Common myeloid progenitor, CD34-positive (primary cell): ENCODE data around the gene FUBP1.
A peak's percentile ranks its signal among the peaks of the same experiment; 100 is the strongest.

ENCODE experiments used
- CTCF ChIA-PET: fragments of 350-600 bp; sonication (Branson Sonifier 250); formaldehyde crosslinking; loops from one replicate; lab custom pipeline; 2021; ENCODE audit warnings: antibody characterized with exemption; lab: Charles Lee
- POLR2A ChIA-PET: fragments of 350-600 bp; sonication (Branson Sonifier 250); formaldehyde crosslinking; loops from one replicate; lab custom pipeline; 2021; ENCODE audit warnings: antibody characterized with exemption; lab: Charles Lee
- DNase-seq, 3 donors: peaks; one replicate each; pipeline versions ENCODE4 v3.0.0 to v3.0.0-alpha.2; 2013
- H3K27ac ChIP-seq, 2 experiments: 1 replicate in 1 of 2; 2 replicates in 1 of 2; pipeline ENCODE4 v1.7.0; 2013; ENCODE audit warnings: inconsistent platforms in 2 of 2, low read length in 2 of 2, mild to moderate bottlenecking in 2 of 2, low read depth in 1 of 2, moderate library complexity in 1 of 2; ENCODE audit not compliant: severe bottlenecking in 2 of 2, insufficient read depth in 1 of 2, poor library complexity in 1 of 2
- H3K27me3 ChIP-seq, 5 experiments: replicated peaks in 2 of 5; 1 replicate in 3 of 5; 2 replicates in 2 of 5; pipeline versions ENCODE4 v1.6.1 to v1.7.0; 2013; ENCODE audit warnings: low read length in 4 of 5, mild to moderate bottlenecking in 2 of 5, moderate library complexity in 2 of 5, inconsistent platforms in 1 of 5; ENCODE audit not compliant: insufficient read depth in 5 of 5, control insufficient read depth in 4 of 5
- H3K36me3 ChIP-seq, 4 experiments: 1 replicate in 2 of 4; 2 replicates in 2 of 4; pipeline versions ENCODE4 v1.6.1 to v1.7.0; 2013; ENCODE audit warnings: low read length in 3 of 4, control low read depth in 1 of 4, mild to moderate bottlenecking in 1 of 4; ENCODE audit not compliant: control insufficient read depth in 4 of 4, insufficient read depth in 4 of 4
- H3K4me1 ChIP-seq, 4 experiments: 1 replicate in 3 of 4; 2 replicates in 1 of 4; pipeline versions ENCODE4 v1.6.1 to v1.7.1; 2013; ENCODE audit warnings: low read length in 3 of 4, mild to moderate bottlenecking in 3 of 4, control low read depth in 1 of 4, inconsistent platforms in 1 of 4, moderate library complexity in 1 of 4; ENCODE audit not compliant: control insufficient read depth in 4 of 4, insufficient read depth in 4 of 4; ENCODE audit errors: control extremely low read depth in 1 of 4
- H3K4me3 ChIP-seq, 7 experiments: 1 replicate in 4 of 7; 2 replicates in 3 of 7; pipeline versions ENCODE4 v1.5.1 to v1.7.0; 2013; ENCODE audit warnings: mild to moderate bottlenecking in 7 of 7, low read length in 6 of 7, moderate library complexity in 6 of 7, inconsistent platforms in 2 of 7, low read depth in 2 of 7, control low read depth in 1 of 7; ENCODE audit not compliant: insufficient read depth in 4 of 7, control insufficient read depth in 1 of 7; ENCODE audit errors: extremely low read depth in 1 of 7
- H3K9me3 ChIP-seq, 5 experiments: 1 replicate in 4 of 5; 2 replicates in 1 of 5; pipeline versions ENCODE4 v1.6.1 to v1.7.1; 2013; ENCODE audit warnings: low read length in 4 of 5, mild to moderate bottlenecking in 2 of 5, inconsistent platforms in 1 of 5, low read depth in 1 of 5, moderate library complexity in 1 of 5; ENCODE audit not compliant: control insufficient read depth in 4 of 5, insufficient read depth in 2 of 5; ENCODE audit errors: control extremely low read depth in 1 of 5
- WGBS: methylation state at CpG from one replicate; pipeline ENCODE4 v1.1.5; 2013; ENCODE audit not compliant: insufficient coverage; 5-methylcytosine and 5-hydroxymethylcytosine counted together

Gene FUBP1

GRCh38 chr1:78007677-78008341 lies 28.9 kb upstream of the FUBP1 start:
- Histone ChIP-seq H3K27ac (peak overlapping the region in 1 of 2 experiments; percentile 99), H3K9me3 (no peaks in the 10 kb centered on the region), H3K4me1 (peaks cover 6 to 32% (median 27%) of the 10 kb centered on the region in 4 experiments), H3K4me3 (no peak overlapping the region), H3K36me3 (no peaks in the 10 kb centered on the region), H3K27me3 (no peaks in the 10 kb centered on the region)
- DNase-seq = no peak
- CTCF ChIA-PET = no interaction called here
- POLR2A ChIA-PET = interaction anchor here (0.7 kb wide), 1 partner anchor 37 kb away, joined by 4 read pairs; no protein-coding TSS in a partner anchor
- WGBS = no CpG with 5 or more reads among the region's 4 CpGs

GRCh38 chr1:78006521-78006920 lies 27.6 kb upstream of the FUBP1 start:
- no peaks in the 10 kb centered on the region for H3K36me3 ChIP-seq
- ChIA-PET POLR2A (interaction anchor here (3.6 kb wide), 1 partner anchor 27 kb away, joined by 54 read pairs; the partner anchor contains the start of gene FUBP1), CTCF (interaction anchor here (2.7 kb wide), 1 partner anchor 108 kb away, joined by 13 read pairs; no protein-coding TSS in a partner anchor)
- H3K4me3 ChIP-seq = peak overlapping the region in 6 of 7 experiments; percentile 28 to 100 (median 88)
- peaks cover 7 to 36% (median 27%) of the 10 kb centered on the region in 4 experiments for H3K4me1 ChIP-seq
- no peak for DNase-seq
- H3K9me3 ChIP-seq = no peaks in the 10 kb centered on the region
- H3K27ac ChIP-seq = peak overlapping the region; percentile 10 to 99
- H3K27me3 ChIP-seq = no peaks in the 10 kb centered on the region

DNA sequence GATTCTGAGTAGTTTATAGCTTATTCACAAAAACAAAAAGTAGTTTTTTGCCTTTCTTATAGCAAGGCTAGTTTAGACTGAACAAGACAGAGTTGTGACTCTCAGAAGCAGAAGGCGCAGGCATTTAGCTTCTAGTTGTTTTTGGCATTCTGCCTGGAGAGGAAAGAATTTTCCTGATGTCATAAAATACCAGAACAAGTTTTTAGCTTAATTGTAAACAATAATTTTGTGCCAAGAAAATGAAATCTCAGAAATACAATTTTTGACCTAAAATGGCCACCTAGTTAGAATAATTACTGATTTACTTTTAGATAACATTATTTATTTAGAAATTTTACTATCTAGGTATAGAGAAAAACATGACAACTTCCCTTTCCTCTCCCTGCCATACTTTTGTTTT lies 26.9 kb upstream of the FUBP1 start:
- Histone ChIP-seq H3K4me3 (peak overlapping the region in 6 of 7 experiments; percentile 68 to 100 (median 88)), H3K9me3 (no peaks in the 10 kb centered on the region), H3K36me3 (no peaks in the 10 kb centered on the region), H3K27ac (peak overlapping the region; percentile 99), H3K27me3 (no peaks in the 10 kb centered on the region), H3K4me1 (peaks cover 7 to 36% (median 27%) of the 10 kb centered on the region in 4 experiments)
- POLR2A ChIA-PET = interaction anchor here (3.6 kb wide), 1 partner anchor 26 kb away, joined by 54 read pairs; the partner anchor contains the start of gene FUBP1
- peak; percentile 25 to 64 (median 62) for DNase-seq
- no CpG with 5 or more reads among the region's 1 CpG for WGBS
- CTCF ChIA-PET = interaction anchor here (1.1 to 9.8 kb wide), 4 partner anchors 12 to 113 kb away, joined by 3 to 50 read pairs (median 8); no protein-coding TSS in a partner anchor

DNA sequence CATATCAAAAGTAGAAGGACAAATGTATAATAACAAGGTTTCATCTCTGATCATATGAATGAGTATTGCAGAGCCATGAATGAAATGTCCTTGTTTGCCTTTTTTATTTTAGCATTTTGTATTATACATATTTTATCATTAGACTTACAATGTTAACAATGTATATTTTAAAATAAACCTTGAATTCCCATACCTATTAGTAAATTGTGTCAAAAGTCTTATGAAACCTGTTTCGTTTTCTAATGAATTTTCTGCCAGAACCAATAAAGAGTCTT lies 26.5 kb upstream of the FUBP1 start:
- peaks cover 7 to 36% (median 27%) of the 10 kb centered on the region in 4 experiments for H3K4me1 ChIP-seq
- peak overlapping the region in 6 of 7 experiments; percentile 68 to 100 (median 88) for H3K4me3 ChIP-seq
- H3K36me3 ChIP-seq = no peaks in the 10 kb centered on the region
- peak overlapping the region; percentile 99 for H3K27ac ChIP-seq
- ChIA-PET POLR2A (interaction anchor here (3.6 kb wide), 1 partner anchor 26 kb away, joined by 54 read pairs; the partner anchor contains the start of gene FUBP1), CTCF (interaction anchor here (1.1 to 9.8 kb wide), 5 partner anchors 12 to 113 kb away, joined by 3 to 50 read pairs (median 3); no protein-coding TSS in a partner anchor)
- no peaks in the 10 kb centered on the region for H3K9me3 ChIP-seq
- no peaks in the 10 kb centered on the region for H3K27me3 ChIP-seq
- WGBS = no CpG with 5 or more reads among the region's 1 CpG
- no peak for DNase-seq

DNA sequence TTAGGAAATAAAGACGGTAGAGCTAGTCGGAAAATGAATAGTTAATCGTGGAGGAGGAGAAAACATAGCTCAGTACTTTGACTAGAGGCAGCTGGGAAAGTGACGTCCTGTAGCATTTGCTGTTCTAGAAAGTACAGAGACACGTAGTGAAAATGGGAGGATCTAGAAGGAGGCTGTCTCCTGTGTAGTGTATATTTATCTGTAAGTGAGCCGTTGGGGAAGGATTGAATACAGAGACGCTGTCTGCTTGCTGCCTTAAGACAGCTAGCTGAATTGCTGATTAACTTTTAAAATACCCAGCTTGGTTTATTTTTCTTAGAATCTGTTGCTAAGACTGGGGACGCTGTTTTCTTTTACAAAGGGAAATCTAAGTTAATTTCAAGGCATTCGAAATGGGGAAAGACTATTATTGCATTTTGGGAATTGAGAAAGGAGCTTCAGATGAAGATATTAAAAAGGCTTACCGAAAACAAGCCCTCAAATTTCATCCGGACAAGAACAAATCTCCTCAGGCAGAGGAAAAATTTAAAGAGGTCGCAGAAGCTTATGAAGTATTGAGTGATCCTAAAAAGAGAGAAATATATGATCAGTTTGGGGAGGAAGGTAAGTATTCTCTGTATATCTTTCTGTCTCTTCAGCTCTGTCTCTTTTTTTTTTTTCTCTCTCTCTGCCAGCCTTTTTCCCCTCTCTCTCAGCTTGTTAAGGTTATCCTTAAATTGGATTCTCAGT lies 26.0 kb upstream of the FUBP1 start, which contains the start of gene DNAJB4:
DNAJB4 (plus strand) TSS at position 221 of the 729 bp plus-strand sequence; CDS start at position 393, 172 bp downstream.
- Histone ChIP-seq H3K27ac (peak within 1 kb of the TSS; percentile 99), H3K27me3 (no peaks in the 10 kb centered on the region), H3K4me1 (peaks cover 7 to 36% (median 27%) of the 10 kb centered on the region in 4 experiments), H3K4me3 (peak within 1 kb of the TSS in 6 of 7 experiments; percentile 68 to 100 (median 88)), H3K36me3 (no peaks in the 10 kb centered on the region), H3K9me3 (no peaks in the 10 kb centered on the region)
- WGBS = 0% methylated on average over 10 of the region's 12 CpGs
- DNase-seq = peak; percentile 96 to 98 (median 97)
- CTCF ChIA-PET = interaction anchor here (0.6 to 9.8 kb wide), 11 partner anchors 11 to 225 kb away, joined by 3 to 50 read pairs (median 3); partner anchors contain the start of gene FUBP1
- POLR2A ChIA-PET = interaction anchor here (0.8 to 3.6 kb wide), 11 partner anchors 10 to 1907 kb away, joined by 3 to 54 read pairs (median 4); partner anchors contain the start of gene FUBP1

- H3K9me3 ChIP-seq = no peaks in the 10 kb centered on the region
- DNase-seq = peak; percentile 74 to 88 (median 88)
- no peaks in the 10 kb centered on the region for H3K36me3 ChIP-seq
- H3K27ac ChIP-seq = peak overlapping the region; percentile 99
- H3K4me3 ChIP-seq = peak overlapping the region in 6 of 7 experiments; percentile 68 to 100 (median 88)
- CTCF ChIA-PET = interaction anchor here (0.6 to 9.8 kb wide), 9 partner anchors 10 to 224 kb away, joined by 3 to 50 read pairs (median 3); partner anchors contain the start of gene FUBP1
- WGBS = no CpG with 5 or more reads among the region's 8 CpGs
- peaks cover 7 to 36% (median 27%) of the 10 kb centered on the region in 4 experiments for H3K4me1 ChIP-seq
- POLR2A ChIA-PET = interaction anchor here (0.8 to 3.6 kb wide), 11 partner anchors 9 to 1906 kb away, joined by 3 to 54 read pairs (median 4); partner anchors contain the start of gene FUBP1
- no peaks in the 10 kb centered on the region for H3K27me3 ChIP-seq
These were observed 25.2 kb upstream of the FUBP1 start for GRCh38 chr1:78003882-78004718.
